Measurements from ENCODE around the gene C5orf58. TPM values are rescaled to one million over a fixed set of nuclear protein-coding genes. Genes with fewer than 3 reads are reported as not detected.

Gene C5orf58
- total and polyA plus RNA-seq, 9 of the 15 experiments (the other 6 are each of a cell fraction or from before 2014, with no cell fraction given) = 1.5 to 7.6 (median 5.3) TPM

DNA sequence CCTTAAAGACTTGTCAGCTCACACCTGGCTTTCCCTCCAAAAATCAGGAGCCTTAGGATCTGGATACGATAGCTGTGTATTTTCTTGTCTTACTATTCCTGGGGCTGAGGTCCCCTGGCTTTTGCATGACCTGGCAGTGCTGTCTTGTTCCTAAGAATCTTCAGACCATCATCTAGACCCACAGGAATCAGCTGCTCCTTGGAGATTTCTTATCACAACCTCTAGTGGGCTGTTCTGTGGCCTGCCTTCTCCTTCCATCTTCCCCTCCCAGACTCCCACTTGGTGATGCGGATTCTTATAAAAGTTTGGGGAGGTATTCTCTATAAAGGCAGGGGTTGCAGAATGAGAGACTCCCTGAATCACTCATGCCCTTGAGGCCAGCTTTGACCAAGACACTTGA, 43.4 kb downstream of the C5orf58 start:
- Histone ChIP-seq H3K9me3 (replicated peaks; ENCODE audit: control insufficient read depth, insufficient read depth, low read depth, low read length) (no peaks in the 10 kb centered on the region), H2AFZ (ENCODE audit: low read depth, low read length) (no peak overlapping the region), H3K27me3 (ENCODE audit: control insufficient read depth in 2 of 2, insufficient read depth in 2 of 2, low read length in 2 of 2) (no peaks in the 10 kb centered on the region), H3K36me3 (ENCODE audit: control insufficient read depth, insufficient read depth, low read length) (peaks cover 9% of the 10 kb centered on the region; the same call in 2 of the 3 replicates), H4K20me1 (replicated peaks; ENCODE audit: control insufficient read depth, insufficient read depth, low read length) (no peaks in the 10 kb centered on the region; the same call in 1 of the 2 replicates), H3K4me2 (ENCODE audit: insufficient read depth, low read length) (no peak overlapping the region), H3K9me1 (ENCODE audit: control insufficient read depth, insufficient read depth, low read length) (no peaks in the 10 kb centered on the region), H3K4me1 (replicated peaks in 1 of 2; ENCODE audit: control insufficient read depth in 2 of 2, insufficient read depth in 2 of 2, low read length in 2 of 2) (peaks cover 8 to 38% of the 10 kb centered on the region in 2 experiments), H3K79me2 (ENCODE audit: control insufficient read depth, insufficient read depth, low read length) (no peaks in the 10 kb centered on the region), H3K9ac (ENCODE audit: insufficient read depth in 1 of 2, low read depth in 2 of 2, low read length in 2 of 2) (no peak overlapping the region), H3K4me3 (no peak overlapping the region), H3K27ac (ENCODE audit: extremely low read depth, low read depth, low read length) (no peak overlapping the region)
- ATAC-seq (no peak), DNase-seq (ENCODE audit: extremely low read depth in 1 of 4, low spot score in 3 of 4) (no peak), FAIRE-seq (no peak)
- 40% methylated on average over 2 of the region's 2 CpGs for WGBS (ENCODE audit: insufficient coverage, low coverage, missing lambda C conversion rate)
- ChIA-PET CTCF (ENCODE audit: low intra/inter-chr PET ratio) (no interaction called here), POLR2A (interaction anchor here (0.6 to 1.3 kb wide), 4 partner anchors 16 to 220 kb away, joined by 3 to 4 read pairs (median 3); partner anchors contain the start of gene LCP2)
- no TSS peak for BruUV-seq (replicated peaks)
- TF ChIP-seq ASH1L (IDR thresholded peaks at IDR 0.05; ENCODE audit: borderline replicate concordance, low read depth, partially characterized antibody) (no peak), RFX5 (IDR thresholded peaks at IDR 0.05; ENCODE audit: low read depth, low read length) (no peak), ZNF79 (CRISPR knock-in tag; IDR thresholded peaks at IDR 0.05; ENCODE audit: low read depth) (no peak), ZNF780A (CRISPR knock-in tag; IDR thresholded peaks at IDR 0.05) (no peak), MCM7 (IDR thresholded peaks at IDR 0.05) (no peak)
- in situ Hi-C loops (cut with MboI) (no loop called here), intact Hi-C loops (cut with micrococcal nuclease) (no loop called here)

DNA sequence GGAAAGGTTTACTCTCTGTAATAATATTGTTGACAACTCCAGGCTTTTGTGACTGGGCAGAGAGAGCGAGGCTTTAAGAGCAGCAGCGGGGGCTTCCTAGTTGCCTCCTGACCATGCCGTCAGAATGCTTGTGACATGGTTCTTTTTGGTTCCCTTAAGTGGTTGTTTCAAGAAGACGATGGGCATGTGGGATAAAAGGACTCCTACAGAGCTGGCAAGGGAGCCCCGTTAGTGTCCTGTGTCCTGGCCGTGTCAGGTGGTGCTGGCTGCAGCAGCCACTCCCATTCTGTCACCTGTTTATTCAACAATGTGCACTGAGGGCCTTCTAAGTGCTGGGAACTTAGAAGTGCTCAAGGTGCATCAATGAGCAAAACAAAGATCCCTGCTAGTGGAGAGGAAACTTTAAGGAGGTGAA, 45.1 kb downstream of the C5orf58 start:
- Histone ChIP-seq H3K27ac (ENCODE audit: extremely low read depth, low read depth, low read length) (peak overlapping the region; percentile 52), H4K20me1 (replicated peaks; ENCODE audit: control insufficient read depth, insufficient read depth, low read length) (no peaks in the 10 kb centered on the region; the same call in 1 of the 2 replicates), H3K27me3 (ENCODE audit: control insufficient read depth in 2 of 2, insufficient read depth in 2 of 2, low read length in 2 of 2) (no peaks in the 10 kb centered on the region), H3K9ac (ENCODE audit: insufficient read depth in 1 of 2, low read depth in 2 of 2, low read length in 2 of 2) (no peak overlapping the region; a peak in 1 of 4 replicates), H3K4me3 (no peak overlapping the region), H2AFZ (ENCODE audit: low read depth, low read length) (peak overlapping the region; percentile 26; the same call in 1 of the 2 replicates), H3K9me3 (replicated peaks; ENCODE audit: control insufficient read depth, insufficient read depth, low read depth, low read length) (no peaks in the 10 kb centered on the region), H3K9me1 (ENCODE audit: control insufficient read depth, insufficient read depth, low read length) (no peaks in the 10 kb centered on the region), H3K4me2 (ENCODE audit: insufficient read depth, low read length) (no peak overlapping the region), H3K36me3 (ENCODE audit: control insufficient read depth, insufficient read depth, low read length) (peaks cover 9% of the 10 kb centered on the region; the same call in 2 of the 3 replicates), H3K79me2 (ENCODE audit: control insufficient read depth, insufficient read depth, low read length) (no peaks in the 10 kb centered on the region), H3K4me1 (replicated peaks in 1 of 2; ENCODE audit: control insufficient read depth in 2 of 2, insufficient read depth in 2 of 2, low read length in 2 of 2) (peaks cover 8 to 38% of the 10 kb centered on the region in 2 experiments)
- in situ Hi-C loops (cut with MboI) = no loop called here
- FAIRE-seq (no peak), DNase-seq (ENCODE audit: extremely low read depth in 1 of 4, low spot score in 3 of 4) (no peak), ATAC-seq (no peak)
- intact Hi-C loops (cut with micrococcal nuclease) = loop anchor here (2.0 kb wide), 1 partner anchor 29 kb away; no protein-coding TSS in a partner anchor
- 30% methylated on average over 6 of the region's 6 CpGs for WGBS (ENCODE audit: insufficient coverage, low coverage, missing lambda C conversion rate)
- ChIA-PET POLR2A (interaction anchor here (0.8 to 1.1 kb wide), 2 partner anchors 19 to 32 kb away, joined by 3 read pairs; no protein-coding TSS in a partner anchor), CTCF (ENCODE audit: low intra/inter-chr PET ratio) (no interaction called here)
- no TSS peak for BruUV-seq (replicated peaks)
- TF ChIP-seq, protein P1, sequence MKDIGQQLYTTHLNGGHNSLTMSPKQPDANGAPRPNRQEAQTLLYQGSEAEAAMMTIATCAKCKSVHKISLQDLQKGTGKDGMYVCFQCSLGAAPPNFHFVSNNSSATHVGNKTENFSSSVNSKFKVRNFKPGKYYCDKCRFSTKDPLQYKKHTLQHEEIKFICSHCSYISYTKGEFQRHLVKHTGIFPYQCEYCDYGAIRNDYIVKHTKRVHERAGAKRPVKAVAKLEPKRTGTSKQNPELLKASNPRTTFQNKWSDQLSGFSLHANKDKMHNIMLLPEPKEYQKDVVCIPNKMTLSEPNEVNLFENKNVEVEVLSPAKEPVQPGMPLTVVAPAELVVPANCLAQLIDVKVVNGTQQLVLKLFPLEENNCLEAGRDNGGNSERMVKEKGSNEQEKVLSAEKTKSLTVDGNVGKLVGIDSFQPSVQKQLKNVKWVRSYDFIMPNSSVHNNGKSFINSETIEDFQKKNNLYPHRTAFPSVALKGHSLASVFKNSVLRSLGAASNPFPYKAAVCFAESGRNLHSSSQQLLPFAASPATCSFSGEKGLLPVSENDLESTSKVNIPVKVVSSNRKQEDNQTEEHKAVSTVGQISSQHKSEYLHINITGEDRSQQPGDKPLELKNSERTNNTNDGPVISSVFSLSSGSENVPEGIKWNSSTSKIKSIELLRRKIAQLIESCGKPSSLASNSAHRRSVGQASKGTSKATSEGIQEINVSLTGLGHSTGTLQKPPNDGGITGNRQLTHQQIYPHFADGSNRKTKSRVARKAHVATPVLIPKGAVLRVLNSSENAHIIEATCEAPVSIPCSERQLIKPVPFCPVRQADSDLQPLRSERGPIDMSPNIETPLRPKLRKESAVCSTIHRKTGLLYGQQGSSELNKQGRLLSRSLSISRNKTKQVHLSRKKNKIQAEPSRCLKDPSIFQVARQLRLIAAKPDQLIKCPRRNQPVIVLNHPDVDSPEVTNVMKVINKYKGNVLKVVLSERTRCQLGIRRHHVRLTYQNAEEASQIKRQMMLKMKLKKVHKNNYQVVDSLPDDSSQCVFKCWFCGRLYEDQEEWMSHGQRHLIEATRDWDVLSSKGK (CRISPR knock-in tag; IDR thresholded peaks at IDR 0.05) = no peak
- TF ChIP-seq PHF8 (IDR thresholded peaks at IDR 0.05; ENCODE audit: borderline replicate concordance, low read length) (no peak), ZNF57 (CRISPR knock-in tag; IDR thresholded peaks at IDR 0.05) (no peak), ZNF384 (IDR thresholded peaks at IDR 0.05; ENCODE audit: low read depth, low read length) (no peak), TAL1 (IDR thresholded peaks at IDR 0.05) (no peak), HDAC2 (IDR thresholded peaks at IDR 0.05) (no peak), NR4A1 (CRISPR knock-in tag; IDR thresholded peaks at IDR 0.05) (no peak), NR4A1 (tag; IDR thresholded peaks at IDR 0.05) (no peak)
- TF ChIP-seq, protein P2, sequence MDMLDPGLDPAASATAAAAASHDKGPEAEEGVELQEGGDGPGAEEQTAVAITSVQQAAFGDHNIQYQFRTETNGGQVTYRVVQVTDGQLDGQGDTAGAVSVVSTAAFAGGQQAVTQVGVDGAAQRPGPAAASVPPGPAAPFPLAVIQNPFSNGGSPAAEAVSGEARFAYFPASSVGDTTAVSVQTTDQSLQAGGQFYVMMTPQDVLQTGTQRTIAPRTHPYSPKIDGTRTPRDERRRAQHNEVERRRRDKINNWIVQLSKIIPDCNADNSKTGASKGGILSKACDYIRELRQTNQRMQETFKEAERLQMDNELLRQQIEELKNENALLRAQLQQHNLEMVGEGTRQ (CRISPR knock-in tag; IDR thresholded peaks at IDR 0.05) = no peak
